ENCODE results near the gene FAM111A.

Gene FAM111A

DNA sequence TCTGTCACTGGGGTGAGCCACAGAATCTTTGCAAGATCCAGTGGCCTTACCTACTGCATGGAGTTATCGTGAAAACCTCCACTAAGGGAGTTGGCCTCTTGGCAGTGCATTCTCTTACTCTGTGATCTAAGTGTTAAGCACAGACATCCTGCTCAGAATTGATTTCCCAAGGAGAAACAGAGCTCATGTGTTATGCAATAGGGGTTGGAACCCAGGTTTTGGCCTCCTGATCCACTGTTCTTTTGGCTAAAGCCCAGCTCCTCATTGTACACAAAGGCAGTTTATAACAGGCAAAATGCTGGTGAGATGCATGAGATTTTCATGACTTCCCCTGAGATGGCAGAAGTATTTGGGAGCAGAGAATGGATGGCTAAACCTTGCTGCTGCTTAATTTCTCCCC, 41.1 kb downstream of the FAM111A start (continued):
- no peak for TF ChIP-seq ZNF792 (tag by site-specific recombination; IDR thresholded peaks at IDR 0.05)
- TF ChIP-seq, protein P1, sequence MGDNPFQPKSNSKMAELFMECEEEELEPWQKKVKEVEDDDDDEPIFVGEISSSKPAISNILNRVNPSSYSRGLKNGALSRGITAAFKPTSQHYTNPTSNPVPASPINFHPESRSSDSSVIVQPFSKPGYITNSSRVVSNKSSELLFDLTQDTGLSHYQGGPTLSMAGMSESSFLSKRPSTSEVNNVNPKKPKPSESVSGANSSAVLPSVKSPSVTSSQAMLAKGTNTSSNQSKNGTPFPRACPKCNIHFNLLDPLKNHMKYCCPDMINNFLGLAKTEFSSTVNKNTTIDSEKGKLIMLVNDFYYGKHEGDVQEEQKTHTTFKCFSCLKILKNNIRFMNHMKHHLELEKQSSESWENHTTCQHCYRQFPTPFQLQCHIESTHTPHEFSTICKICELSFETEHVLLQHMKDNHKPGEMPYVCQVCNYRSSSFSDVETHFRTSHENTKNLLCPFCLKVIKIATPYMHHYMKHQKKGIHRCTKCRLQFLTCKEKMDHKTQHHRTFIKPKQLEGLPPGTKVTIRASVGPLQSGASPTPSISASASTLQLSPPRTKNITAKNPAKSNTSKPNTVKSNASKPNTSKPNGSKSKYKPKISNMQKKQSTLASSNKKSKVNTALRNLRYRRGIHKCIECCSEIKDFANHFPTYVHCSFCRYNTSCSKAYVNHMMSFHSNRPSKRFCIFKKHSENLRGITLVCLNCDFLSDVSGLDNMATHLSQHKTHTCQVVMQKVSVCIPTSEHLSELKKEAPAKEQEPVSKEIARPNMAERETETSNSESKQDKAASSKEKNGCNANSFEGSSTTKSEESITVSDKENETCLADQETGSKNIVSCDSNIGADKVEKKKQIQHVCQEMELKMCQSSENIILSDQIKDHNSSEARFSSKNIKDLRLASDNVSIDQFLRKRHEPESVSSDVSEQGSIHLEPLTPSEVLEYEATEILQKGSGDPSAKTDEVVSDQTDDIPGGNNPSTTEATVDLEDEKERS (tag by site-specific recombination; IDR thresholded peaks at IDR 0.05), result no peak
- no peak for TF ChIP-seq ZBTB1 (tag by site-specific recombination; IDR thresholded peaks at IDR 0.05)
- no peak for TF ChIP-seq ZFP41 (tag by site-specific recombination; IDR thresholded peaks at IDR 0.05; ENCODE audit: borderline replicate concordance)
- no peak for TF ChIP-seq ZFP3 (tag by site-specific recombination; IDR thresholded peaks at IDR 0.05; ENCODE audit: low read depth)
- TF ChIP-seq FEZF1 (tag by site-specific recombination; IDR thresholded peaks at IDR 0.05), result no peak
- no peak for TF ChIP-seq ZNF747 (tag by site-specific recombination; IDR thresholded peaks at IDR 0.05)
- no peak for TF ChIP-seq ZNF366 (tag by site-specific recombination; conservative IDR thresholded peaks at IDR 0.05)
- no peak for TF ChIP-seq ZBTB8A (tag by site-specific recombination; IDR thresholded peaks at IDR 0.05)
- no peak for TF ChIP-seq ZNF266 (tag by site-specific recombination; IDR thresholded peaks at IDR 0.05; ENCODE audit: low read depth)

DNA sequence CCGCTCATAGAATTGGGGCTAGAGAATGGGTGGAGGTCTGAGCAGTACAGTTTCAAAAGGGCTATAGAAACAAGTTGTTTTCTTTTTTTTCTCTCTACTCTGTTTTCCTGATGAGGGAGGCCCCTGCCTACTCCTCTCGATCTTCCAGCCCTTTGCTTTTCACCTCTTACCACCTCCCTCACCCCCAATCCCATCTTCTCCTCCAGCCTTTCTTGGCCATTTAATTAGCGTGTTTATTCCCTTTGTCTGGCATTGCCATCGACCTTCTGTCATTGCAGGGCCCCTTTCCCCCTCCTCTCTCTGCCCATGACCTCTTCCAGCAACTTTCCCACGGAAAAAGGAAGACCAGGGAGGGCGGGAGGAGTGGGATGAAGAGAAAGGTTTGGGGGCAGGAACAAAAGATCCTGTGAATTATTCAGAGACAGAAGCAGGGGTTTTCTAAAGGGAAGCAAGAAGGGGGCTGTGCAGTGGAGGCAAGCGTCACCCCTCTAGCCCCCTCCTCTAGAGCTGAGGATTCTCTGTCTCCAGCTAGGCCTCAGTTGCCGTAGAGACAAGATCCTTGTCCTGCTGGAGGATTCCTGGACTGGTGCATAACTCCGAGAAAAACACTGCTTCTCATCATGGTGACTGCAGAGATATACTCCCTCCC, 42.2 kb downstream of the FAM111A start:
- CTCF ChIA-PET, result interaction anchor here (0.6 to 4.4 kb wide), 9 partner anchors 8 to 565 kb away, joined by 3 to 78 read pairs (median 4); partner anchors contain the start of gene DTX4
- H3K27ac ChIP-seq (ENCODE audit: extremely low read depth, low read depth, low read length), result no peak overlapping the region
- H3K36me3 ChIP-seq (ENCODE audit: control insufficient read depth in 2 of 2, insufficient read depth in 1 of 2, low read length in 2 of 2), result peaks cover 0 to 30% of the 10 kb centered on the region in 2 experiments; a peak in 1 of 3 replicates
- no peaks in the 10 kb centered on the region for H3K4me1 ChIP-seq (ENCODE audit: control insufficient read depth, insufficient read depth, low read length)
- no peak for TF ChIP-seq ZSCAN23 (tag by site-specific recombination; IDR thresholded peaks at IDR 0.05)
- TF ChIP-seq ZNF37A (tag by site-specific recombination; IDR thresholded peaks at IDR 0.05), result no peak
- TF ChIP-seq, protein P2, sequence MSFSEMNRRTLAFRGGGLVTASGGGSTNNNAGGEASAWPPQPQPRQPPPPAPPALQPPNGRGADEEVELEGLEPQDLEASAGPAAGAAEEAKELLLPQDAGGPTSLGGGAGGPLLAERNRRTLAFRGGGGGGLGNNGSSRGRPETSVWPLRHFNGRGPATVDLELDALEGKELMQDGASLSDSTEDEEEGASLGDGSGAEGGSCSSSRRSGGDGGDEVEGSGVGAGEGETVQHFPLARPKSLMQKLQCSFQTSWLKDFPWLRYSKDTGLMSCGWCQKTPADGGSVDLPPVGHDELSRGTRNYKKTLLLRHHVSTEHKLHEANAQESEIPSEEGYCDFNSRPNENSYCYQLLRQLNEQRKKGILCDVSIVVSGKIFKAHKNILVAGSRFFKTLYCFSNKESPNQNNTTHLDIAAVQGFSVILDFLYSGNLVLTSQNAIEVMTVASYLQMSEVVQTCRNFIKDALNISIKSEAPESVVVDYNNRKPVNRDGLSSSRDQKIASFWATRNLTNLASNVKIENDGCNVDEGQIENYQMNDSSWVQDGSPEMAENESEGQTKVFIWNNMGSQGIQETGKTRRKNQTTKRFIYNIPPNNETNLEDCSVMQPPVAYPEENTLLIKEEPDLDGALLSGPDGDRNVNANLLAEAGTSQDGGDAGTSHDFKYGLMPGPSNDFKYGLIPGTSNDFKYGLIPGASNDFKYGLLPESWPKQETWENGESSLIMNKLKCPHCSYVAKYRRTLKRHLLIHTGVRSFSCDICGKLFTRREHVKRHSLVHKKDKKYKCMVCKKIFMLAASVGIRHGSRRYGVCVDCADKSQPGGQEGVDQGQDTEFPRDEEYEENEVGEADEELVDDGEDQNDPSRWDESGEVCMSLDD (tag by site-specific recombination; IDR thresholded peaks at IDR 0.05), result no peak
- TF ChIP-seq ZNF623 (tag by site-specific recombination; IDR thresholded peaks at IDR 0.05), result no peak
- H3K4me3 ChIP-seq (ENCODE audit: low read depth, low read length), result no peak overlapping the region
- POLR2A ChIA-PET, result no interaction called here
- no peaks in the 10 kb centered on the region for H3K9me3 ChIP-seq (ENCODE audit: control insufficient read depth, insufficient read depth, low read depth, low read length)

DNA sequence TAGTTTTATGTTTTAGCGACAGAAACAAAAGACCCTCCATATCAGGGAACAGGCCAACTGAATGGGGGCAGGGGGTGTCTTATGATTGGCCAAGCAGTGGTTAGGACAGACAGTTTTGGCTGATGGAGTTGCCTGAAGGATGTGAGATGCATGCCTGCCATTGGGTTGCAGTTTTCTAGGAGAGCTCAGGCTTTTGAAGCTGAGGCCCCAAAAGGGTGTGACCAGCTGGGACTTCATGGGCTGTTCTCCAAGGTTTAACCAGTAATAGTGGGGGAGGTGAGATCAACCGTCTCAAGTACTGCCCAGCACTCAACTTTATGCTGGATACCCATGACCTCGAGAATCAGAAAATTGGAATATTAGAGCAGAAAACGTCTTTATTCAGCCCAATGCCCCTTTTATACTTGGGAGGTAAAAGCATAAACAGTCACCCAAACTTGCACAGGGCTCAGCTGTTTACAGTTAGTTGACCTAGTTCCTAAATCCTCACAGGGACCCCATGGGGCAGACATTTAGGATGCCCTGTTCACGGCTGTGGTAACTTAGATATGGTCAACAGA, 42.8 kb downstream of the FAM111A start:
- Histone ChIP-seq H3K36me3 (ENCODE audit: control insufficient read depth in 2 of 2, insufficient read depth in 1 of 2, low read length in 2 of 2) (peaks cover 0 to 35% of the 10 kb centered on the region in 2 experiments; a peak in 1 of 3 replicates), H3K9me3 (ENCODE audit: control insufficient read depth, insufficient read depth, low read depth, low read length) (no peaks in the 10 kb centered on the region), H3K4me1 (ENCODE audit: control insufficient read depth, insufficient read depth, low read length) (no peaks in the 10 kb centered on the region), H3K4me3 (ENCODE audit: low read depth, low read length) (no peak overlapping the region), H3K27ac (ENCODE audit: extremely low read depth, low read depth, low read length) (no peak overlapping the region)
- CTCF ChIA-PET, result interaction anchor here (0.6 to 4.4 kb wide), 19 partner anchors 9 to 1653 kb away, joined by 3 to 78 read pairs (median 3); partner anchors contain the start of gene DTX4
- POLR2A ChIA-PET, result no interaction called here
- TF ChIP-seq ZNF707 (tag by site-specific recombination; IDR thresholded peaks at IDR 0.05), result no peak
- no peak for TF ChIP-seq SP3 (tag by site-specific recombination; IDR thresholded peaks at IDR 0.05)
- TF ChIP-seq, protein P3, sequence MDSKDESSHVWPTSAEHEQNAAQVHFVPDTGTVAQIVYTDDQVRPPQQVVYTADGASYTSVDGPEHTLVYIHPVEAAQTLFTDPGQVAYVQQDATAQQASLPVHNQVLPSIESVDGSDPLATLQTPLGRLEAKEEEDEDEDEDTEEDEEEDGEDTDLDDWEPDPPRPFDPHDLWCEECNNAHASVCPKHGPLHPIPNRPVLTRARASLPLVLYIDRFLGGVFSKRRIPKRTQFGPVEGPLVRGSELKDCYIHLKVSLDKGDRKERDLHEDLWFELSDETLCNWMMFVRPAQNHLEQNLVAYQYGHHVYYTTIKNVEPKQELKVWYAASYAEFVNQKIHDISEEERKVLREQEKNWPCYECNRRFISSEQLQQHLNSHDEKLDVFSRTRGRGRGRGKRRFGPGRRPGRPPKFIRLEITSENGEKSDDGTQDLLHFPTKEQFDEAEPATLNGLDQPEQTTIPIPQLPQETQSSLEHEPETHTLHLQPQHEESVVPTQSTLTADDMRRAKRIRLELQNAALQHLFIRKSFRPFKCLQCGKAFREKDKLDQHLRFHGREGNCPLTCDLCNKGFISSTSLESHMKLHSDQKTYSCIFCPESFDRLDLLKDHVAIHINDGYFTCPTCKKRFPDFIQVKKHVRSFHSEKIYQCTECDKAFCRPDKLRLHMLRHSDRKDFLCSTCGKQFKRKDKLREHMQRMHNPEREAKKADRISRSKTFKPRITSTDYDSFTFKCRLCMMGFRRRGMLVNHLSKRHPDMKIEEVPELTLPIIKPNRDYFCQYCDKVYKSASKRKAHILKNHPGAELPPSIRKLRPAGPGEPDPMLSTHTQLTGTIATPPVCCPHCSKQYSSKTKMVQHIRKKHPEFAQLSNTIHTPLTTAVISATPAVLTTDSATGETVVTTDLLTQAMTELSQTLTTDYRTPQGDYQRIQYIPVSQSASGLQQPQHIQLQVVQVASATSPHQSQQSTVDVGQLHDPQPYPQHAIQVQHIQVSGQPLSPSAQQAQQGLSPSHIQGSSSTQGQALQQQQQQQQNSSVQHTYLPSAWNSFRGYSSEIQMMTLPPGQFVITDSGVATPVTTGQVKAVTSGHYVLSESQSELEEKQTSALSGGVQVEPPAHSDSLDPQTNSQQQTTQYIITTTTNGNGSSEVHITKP (tag by site-specific recombination; IDR thresholded peaks at IDR 0.05), result no peak
- TF ChIP-seq KLF8 (tag by site-specific recombination; IDR thresholded peaks at IDR 0.05), result no peak
- TF ChIP-seq ZNF510 (tag by site-specific recombination; IDR thresholded peaks at IDR 0.05; ENCODE audit: insufficient replicate concordance), result no peak
- no peak for TF ChIP-seq ZNF747 (tag by site-specific recombination; IDR thresholded peaks at IDR 0.05)
- no peak for TF ChIP-seq SALL2 (tag by site-specific recombination; IDR thresholded peaks at IDR 0.05; ENCODE audit: borderline replicate concordance)
- TF ChIP-seq ZNF114 (tag by site-specific recombination; IDR thresholded peaks at IDR 0.05), result no peak
- TF ChIP-seq ZNF530 (tag by site-specific recombination; IDR thresholded peaks at IDR 0.05; ENCODE audit: low read depth), result no peak
